GM19395 (cell line): Measurements from ENCODE around the gene RAI1.
A peak's percentile ranks its signal among the peaks of the same experiment; 100 is the strongest.

Experiments used
- ATAC-seq: cut with Tn5 transposase; IDR thresholded peaks from one replicate; pipeline ENCODE4 v1.9.1; 2021; ENCODE audit warnings: mild to moderate bottlenecking, moderate library complexity; ENCODE audit not compliant: unreplicated experiment

Gene RAI1

GRCh38 chr17:17698371-17698770 lies 17.1 kb downstream of the RAI1 start:
- ATAC-seq: no peak

- no peak for ATAC-seq
Measured at GRCh38 chr17:17698869-17699351, 17.7 kb downstream of the RAI1 start.

GRCh38 chr17:17699491-17699890 lies 18.2 kb downstream of the RAI1 start:
- no peak for ATAC-seq

- no peak for ATAC-seq
Measured at GRCh38 chr17:17700251-17700969, 19.2 kb downstream of the RAI1 start.

- ATAC-seq: no peak
Measured at GRCh38 chr17:17701112-17701511, 19.9 kb downstream of the RAI1 start.

- ATAC-seq: no peak
Measured at GRCh38 chr17:17701658-17702057, 20.4 kb downstream of the RAI1 start.

- ATAC-seq: no peak
Measured at GRCh38 chr17:17702449-17703139, 21.3 kb downstream of the RAI1 start.

GRCh38 chr17:17703140-17703919 lies 22.1 kb downstream of the RAI1 start:
- ATAC-seq: no peak

- ATAC-seq: no peak
Measured at GRCh38 chr17:17704931-17705330, 23.7 kb downstream of the RAI1 start.

- ATAC-seq: no peak
Measured at GRCh38 chr17:17706140-17707060, 25.1 kb downstream of the RAI1 start.

GRCh38 chr17:17708295-17708694 lies 27.0 kb downstream of the RAI1 start:
- no peak for ATAC-seq

GRCh38 chr17:17708816-17709215 lies 27.6 kb downstream of the RAI1 start:
- no peak for ATAC-seq

GRCh38 chr17:17709815-17710321 lies 28.6 kb downstream of the RAI1 start:
- ATAC-seq: no peak

- no peak for ATAC-seq
Measured at GRCh38 chr17:17710355-17710727, 29.1 kb downstream of the RAI1 start.

GRCh38 chr17:17710728-17711541 lies 29.7 kb downstream of the RAI1 start:
- no peak for ATAC-seq

GRCh38 chr17:17711641-17712162 lies 30.4 kb downstream of the RAI1 start:
- no peak for ATAC-seq

- peak; percentile 92 for ATAC-seq
Measured at GRCh38 chr17:17712268-17712924, 31.1 kb downstream of the RAI1 start.

GRCh38 chr17:17713839-17714238 lies 32.6 kb downstream of the RAI1 start:
- ATAC-seq: no peak
